HG02852 (cell line): ENCODE data around the gene CFAP299.

Experiments used
- ATAC-seq: cut with Tn5 transposase; IDR thresholded peaks from one replicate; pipeline ENCODE4 v1.9.1; 2021; ENCODE audit warnings: mild to moderate bottlenecking, moderate library complexity; ENCODE audit not compliant: unreplicated experiment

The CFAP299 gene

DNA sequence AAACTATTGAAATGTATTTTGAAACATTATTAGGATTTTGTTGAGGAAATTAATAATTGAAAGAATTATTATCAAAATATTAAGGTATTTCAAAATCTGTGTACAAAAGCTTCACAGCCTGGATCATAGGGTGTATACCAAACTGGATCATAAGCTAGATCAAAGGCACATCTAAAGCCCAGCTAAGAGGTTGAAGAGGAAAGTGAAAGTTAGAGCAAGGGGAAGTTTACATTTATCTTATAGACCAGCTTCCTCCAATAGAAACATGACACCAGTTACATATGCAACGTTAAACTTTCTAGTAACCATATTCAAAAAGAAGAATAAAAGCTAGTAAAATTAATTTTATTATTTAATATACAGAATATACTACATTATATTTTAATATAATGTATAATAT lies 467.8 kb downstream of the CFAP299 start:
- no peak for ATAC-seq

DNA sequence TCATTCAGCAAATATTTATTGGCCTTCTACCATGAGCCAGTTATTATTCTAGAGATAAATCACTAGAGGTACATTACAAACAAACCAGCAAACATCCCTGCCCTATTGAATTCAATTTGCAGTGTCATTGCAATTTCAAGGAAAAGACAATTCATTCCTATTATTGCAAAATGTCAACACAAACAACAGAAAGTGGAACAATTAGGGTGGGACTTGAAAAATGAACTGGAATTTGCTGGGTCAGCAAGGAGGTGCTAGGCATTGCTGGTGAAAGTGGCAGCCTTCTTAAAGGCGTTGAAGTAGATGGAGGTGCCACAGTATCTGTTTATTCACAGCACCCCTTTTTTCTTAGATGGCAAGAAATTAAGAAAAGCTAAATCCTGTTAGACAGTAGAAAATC lies 470.9 kb downstream of the CFAP299 start:
- ATAC-seq: no peak

DNA sequence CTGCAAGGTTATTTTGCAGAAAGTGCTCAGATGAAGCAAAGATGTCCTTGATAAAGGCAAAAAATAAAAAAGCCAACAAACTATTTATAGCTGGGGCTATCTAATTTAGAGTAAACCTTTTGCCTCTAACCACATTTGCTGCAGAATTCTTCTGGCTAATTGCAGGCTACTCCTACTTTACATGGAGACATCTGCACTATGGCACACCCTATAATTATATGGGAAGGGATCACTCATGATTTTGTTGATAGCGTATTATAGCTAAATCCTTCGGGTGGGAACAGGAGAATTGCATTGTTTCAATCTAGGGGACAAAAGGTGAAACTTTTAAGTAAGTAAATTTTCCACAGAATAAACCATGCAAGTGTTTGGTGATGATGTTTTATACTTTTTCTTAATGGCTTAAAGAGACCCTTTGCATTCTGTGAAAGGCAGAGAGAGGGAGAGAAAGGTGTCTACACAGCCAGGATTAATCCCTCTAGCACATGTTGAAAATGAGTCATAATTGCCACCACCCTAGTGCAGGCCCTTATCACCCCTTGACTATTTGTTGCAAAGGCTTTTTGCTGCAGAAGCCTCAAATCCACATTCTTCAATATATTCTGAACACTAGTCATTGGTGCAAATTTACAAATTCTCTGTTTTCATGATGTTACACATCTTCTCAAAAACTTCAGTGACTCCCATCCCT lies 473.7 kb downstream of the CFAP299 start:
- ATAC-seq: no peak

DNA sequence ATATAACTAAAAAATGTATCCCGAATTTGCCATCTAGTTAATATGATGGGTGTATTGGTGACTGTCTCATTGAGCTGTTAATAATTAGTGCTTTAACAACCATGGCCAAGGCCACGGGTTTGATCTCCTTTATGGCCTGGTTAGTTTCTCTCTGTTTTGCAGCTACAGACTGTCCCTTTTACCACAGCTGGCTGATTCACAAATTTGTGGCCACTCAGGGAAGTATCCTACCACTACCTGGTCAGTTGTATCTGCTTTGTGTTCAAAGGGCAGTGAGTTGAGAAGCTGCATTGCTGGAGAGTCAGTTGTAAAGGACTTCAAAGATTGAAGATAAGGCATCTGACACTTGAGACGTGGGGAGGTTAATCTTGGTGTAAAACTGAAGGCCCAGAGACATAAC lies 475.9 kb downstream of the CFAP299 start:
- no peak for ATAC-seq

DNA sequence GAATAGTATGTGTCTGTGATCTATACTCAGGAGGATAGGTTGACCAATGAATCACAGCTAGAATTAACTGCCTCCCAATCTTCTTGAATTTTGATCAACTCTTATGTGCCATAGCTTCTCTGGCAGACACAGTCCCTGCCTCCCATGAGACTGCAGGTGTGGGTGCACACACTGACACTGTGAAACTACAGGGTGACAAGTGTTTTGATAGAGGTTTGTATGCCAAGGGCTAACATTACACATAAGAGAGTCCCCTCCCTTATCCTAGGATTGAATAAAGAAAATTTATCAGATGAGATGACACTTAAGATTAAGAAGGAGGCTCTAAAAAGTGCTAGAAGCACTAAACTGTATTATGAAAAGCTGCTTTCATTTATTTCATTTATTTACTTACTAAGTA lies 476.6 kb downstream of the CFAP299 start:
- ATAC-seq: no peak

DNA sequence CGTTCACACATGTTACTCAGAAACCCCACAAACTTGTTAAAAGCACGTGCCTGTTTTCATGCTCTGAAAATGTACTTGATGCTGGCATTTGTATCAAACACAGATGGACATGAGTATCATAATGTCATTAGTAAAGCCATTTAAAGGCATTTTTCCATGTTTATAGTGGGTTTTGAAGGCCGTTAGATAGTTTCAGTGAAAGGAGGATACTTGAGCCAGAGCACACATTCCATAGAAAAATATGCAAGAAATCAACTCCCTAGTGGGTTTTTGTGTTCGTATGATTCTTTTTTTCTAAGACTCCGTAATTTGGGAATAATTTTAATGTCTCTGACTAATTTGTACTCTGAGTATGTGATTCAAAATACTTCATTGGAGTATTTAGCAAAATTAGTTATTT lies 478.7 kb downstream of the CFAP299 start:
- no peak for ATAC-seq

DNA sequence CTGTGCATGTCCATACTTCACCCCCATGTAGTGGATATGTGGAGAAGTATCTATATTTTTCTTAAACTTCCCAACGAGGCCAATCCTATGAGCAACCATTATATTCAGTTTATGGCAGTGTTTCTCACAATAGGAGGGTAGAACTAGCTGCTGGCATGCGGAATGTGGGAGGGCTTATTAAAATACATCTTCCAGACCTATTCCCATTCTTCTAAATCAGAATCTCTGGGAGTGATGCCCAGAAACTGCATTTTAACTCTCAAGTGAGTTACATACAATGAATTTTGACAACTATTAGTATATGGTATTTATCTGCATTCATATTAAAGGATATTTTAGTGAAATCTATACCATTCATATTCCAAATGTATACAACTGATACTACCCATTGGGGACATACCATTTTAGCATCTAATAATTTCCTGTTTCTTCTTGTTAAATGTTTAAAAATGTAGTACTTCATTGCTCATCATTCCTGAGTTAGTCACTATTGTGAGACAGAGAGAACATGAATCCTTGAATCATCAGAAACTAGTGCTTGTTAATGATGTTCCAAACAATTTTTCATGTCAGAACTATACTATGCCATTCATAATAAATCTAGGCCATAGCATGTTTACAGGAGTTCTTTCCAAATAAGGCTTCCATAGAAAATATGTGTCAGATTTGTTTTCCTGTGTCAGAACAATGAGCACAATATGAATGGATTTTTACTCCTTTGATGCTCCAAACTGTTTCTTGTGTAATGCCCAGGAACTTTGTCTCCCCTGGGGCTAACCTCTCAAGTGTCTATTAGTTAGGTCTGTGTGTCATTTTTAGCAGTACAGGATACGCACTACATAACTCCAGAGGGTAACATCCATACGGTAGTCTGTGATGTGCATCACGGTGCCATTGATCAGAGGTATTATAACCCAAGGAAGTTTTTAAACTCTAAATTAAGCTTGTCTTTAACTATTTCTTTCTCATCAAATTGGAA lies 496.1 kb downstream of the CFAP299 start:
- ATAC-seq: no peak

DNA sequence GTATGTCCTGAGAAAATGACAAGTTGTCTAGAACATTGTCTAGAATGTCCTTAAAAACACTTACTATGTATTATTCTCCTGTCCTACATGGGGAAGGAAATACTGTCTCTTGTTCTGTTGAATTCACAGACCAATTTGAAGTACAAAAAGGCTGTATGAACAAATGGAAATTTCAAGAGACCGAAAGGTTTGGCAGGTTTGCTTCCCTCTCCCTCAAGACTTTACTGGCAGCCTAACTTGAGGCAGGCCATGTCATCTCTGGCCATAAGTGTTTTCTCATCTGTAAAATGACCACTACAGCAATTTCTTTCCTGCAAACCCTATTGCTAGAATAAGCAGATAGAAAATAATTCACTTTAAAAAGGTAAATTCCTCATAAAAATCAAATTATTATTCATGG lies 503.8 kb downstream of the CFAP299 start:
- ATAC-seq: no peak

DNA sequence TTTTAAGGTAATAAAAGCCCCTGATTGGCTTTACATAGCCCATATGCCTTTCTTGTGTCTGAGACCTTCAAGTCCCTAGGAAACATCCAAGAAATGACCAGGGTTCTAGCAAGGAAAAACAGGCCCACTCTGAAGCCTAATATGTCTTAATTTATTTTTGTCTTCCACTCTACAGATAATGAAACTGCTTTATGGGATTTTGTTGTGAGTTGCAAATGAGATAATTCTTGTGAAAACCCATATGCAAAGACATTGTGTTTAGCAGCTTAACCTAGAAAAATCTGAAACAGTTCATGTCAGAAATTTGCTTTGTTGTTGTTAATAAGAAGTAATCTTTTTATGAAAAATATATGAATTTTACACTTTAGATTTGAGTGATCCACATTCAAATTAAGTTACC lies 504.3 kb downstream of the CFAP299 start:
- no peak for ATAC-seq

DNA sequence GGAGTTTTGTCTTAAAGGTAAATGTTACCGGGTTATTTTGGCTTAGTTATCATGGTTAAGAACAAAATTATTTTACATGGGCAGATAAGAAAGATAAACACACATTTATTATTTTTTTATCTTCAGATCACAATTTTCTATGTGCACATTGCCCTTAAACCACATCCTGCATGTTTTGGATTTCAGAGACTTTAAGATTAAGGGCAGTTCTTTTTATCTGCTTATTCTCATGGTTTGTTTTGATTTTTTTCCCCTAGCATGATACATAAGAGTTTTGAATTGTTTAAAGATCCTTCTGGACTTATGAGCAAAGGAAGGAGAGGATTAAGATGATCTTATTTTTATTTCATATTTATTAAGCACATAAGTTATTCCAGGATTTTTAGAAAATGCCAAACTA lies 504.9 kb downstream of the CFAP299 start:
- ATAC-seq: no peak

DNA sequence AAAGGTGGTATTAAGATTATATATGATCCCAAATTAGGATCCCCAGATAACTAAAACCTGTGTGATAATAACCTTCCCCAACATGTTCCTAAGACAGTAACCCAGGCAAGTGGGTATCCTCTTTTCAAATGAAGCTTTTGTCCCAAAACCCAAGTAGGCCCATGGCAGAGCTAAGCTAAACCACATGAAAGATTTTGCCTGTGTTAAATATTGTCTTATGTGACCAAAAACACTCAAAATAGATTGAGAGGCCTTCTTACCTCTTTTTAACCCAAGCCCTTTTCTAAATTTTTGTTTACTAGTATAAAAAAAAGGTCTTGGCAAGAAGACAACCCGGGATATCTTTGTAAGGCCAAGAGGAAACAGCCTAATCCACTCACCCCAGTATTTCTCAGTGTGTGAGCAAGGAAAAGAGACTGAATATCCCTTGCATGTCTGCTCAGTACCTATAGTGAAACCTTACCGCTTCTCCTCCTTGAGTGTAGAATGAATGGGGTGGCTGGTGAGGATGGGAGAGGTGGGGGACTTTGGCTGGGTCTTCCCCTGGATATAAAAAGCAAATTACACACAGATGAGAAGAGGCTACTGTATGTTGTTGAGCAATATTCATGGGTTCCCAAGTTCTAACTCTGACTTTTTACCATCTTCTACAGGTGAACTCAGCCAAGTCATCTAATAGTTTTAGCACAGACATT lies 506.2 kb downstream of the CFAP299 start:
- peak; percentile 82 for ATAC-seq

DNA sequence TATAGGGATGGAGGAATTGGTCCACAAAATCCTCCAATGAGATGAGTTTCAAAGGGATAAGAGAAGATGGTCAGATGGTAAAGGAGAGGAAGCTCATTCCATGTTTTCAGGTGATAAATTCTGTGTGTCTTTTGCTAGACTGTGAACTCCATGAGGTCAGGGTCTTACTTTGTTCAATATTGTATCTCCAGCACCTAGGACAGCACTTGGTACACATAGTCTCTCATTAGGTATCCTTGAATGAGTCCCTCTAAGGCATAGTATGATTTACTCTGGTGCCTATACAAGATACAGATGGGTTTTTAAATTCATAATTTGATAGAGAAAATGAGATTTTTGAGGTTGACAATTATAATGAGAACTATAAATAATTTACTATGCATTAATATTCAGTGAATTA lies 510.7 kb downstream of the CFAP299 start:
- no peak for ATAC-seq

DNA sequence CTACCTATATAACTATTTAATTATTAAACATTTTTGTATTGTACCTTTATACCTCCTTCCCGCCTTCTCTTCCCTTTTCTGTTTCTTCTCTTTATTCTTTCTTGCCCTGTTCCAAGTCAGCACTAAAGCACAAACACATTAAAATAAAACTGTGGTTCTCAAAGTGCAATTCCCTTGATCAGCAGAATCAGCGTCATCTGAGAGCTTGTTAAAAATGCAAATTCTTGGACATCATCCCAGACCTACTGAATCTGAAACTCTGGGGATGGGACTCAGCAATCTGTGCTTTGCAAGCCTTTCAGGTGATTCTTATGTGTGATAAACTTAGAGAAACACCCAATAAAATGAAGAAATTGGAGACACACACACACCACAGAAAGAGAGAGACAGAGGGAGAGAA lies 516.5 kb downstream of the CFAP299 start:
- no peak for ATAC-seq

DNA sequence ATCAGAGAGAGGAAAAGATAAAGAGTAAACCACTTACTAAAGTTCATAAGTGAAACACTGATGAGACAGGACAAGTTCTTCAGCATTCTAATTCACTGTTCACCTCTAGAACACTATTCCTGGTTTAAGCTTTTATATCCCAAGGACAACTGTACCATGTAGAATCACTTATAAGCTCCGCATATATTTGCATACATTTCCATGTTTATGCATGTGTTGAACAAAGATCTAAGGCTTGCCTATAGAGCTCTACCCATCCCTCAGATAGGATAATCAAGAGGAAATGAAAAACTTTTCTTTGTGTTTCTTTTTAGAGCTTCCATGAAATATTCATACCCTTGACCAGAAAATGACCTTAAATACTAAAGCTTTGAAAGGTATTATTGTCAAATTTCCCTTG lies 538.0 kb downstream of the CFAP299 start:
- ATAC-seq: no peak

DNA sequence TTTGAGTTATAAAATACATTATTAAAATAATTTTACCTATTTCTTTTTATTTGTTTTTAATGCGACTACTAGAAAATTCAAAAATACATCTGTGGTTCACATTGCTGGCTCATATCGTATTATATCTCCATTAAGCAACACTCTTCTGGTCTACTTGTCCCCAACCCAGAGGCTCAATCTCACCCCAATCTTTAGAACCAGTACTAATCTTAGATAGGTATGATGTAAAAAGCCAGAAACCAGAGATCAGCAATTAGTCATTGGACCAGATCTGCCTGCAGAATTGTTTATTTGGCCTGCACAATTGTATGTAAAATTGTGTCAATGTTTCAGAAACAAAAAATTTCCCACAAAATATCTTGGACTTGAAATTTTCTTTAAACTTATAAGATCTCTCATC lies 539.4 kb downstream of the CFAP299 start:
- no peak for ATAC-seq

DNA sequence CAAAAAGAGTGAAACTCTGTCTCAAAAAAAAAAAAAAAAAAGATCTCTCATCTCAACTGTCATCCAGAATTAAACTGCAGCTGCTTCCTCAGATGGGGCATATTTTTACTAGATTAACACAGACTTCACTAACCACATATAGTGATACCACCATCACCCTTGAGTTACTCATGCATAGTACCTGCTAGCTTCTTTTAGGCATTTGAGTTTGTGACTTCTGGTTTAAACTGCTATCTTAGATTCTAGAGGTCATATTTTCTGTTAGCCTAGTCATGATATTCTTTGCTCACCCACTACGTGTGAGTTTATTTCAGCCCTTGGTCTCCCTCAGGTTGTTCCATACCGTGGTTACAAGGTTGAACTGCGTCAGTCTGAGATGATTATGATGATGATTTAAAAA lies 540.1 kb downstream of the CFAP299 start:
- ATAC-seq: peak; percentile 88

DNA sequence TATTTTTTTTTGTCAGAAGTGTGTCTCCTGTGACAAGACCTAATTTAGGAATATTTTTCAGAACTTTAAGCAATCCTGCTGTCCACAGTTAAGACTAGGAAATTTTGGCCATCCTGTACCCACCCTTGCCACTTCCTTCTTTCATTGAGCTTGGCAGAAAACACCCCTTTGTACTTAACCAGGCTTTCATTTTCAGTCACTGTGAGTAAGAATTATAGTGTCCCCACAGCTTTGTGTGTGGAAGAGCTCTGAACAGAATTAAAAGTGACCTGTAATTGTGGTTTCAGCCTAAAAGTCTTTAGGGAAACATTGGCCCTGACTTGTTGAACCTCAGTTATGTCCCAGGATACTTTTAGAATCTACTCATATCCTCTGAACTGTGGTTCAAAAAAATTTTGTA lies 541.3 kb downstream of the CFAP299 start:
- ATAC-seq: peak; percentile 67

DNA sequence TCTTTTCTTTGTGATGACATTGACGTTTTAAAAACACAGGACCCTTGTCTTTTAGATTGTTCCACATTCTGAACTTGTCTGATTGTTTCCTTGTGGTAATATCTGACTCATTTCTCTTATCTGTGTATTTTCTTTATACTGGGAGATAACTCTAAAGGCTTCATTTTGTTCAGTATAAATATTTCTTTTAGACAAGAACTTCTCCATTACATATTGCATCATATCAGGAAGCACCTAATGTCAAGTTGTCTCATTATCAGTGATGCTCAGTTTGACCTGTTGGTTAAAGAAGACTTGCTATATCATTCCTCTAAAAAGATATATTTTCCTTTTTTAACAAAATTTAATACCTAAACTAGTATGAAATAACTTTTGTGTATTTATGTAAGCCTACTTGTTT lies 542.7 kb downstream of the CFAP299 start:
- ATAC-seq: no peak

DNA sequence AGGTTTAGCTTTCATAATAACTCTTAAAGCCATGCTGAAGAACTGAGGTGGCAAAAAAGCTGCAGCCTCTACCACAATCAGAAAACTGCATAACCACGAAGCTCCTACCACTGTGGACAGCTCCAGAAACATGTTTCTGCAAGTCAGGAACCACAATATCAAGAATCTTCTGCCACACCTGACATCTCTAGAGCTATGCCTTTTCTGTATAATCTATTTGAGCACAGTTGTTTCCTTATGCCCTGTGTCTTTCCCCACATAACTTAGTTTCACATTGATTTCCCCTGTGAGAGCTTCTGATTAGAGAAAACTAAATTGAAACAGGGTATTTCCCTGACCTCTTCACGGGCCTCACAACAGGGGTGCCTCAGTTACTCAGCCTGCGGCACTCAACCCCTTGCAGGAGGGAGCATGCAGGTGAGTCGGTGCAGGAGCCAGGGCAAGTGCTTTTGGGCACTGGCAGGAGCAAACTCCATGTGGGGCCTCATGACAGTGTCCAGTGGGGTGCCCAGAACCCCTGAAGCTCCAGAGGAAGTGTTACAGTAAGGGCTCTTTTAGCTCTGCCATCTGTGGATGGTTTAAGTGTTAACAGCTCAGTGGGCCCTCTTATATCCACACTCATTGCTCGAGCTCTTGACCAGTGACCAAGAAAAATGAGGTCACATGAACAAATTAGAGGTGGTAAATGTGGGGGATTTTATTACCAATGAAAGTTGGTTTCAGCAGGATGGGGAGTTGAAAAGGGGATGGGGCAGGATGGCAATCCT lies 562.2 kb downstream of the CFAP299 start:
- ATAC-seq: peak; percentile 70

DNA sequence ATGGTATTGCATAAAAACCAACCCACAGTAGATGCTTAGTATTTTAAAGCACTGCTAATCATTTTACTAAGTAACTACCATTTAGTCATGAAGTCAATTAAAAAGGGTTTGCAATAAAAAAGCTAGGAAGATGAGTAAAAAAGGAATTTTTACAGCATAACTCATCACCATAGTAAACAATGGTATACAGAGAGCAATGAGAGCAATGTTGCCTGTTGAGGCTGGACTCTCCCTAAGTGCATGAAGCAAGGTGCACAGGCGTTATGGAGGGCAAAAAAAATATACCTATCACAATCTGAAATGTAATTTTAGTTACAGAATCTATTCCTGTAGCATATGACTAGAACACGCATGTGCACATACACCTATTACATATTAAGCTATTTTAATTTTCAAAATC lies 565.4 kb downstream of the CFAP299 start:
- no peak for ATAC-seq

DNA sequence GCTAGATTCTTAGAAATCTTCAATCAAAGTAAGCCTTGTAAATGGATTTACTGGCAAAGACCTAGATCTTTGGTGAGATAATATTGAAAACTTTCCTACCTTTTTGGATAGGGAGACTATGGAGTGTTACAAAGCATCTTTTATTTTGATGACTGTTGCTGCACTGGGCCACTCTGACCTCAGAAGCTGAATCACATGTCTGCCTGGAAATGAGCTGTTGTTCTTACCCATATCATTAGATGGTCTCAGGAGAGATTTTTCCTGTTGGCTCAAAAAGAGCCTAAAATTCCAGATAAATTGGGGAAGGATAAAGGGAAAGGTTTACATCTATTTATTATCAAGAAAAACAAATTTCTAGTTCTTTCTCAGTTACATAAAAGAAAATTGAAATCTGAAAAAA lies 567.5 kb downstream of the CFAP299 start:
- ATAC-seq: no peak
